Measurements from ENCODE around the gene PIR.

PIR gene

GRCh38 chrX:15504661-15505060 lies 11.5 kb upstream of the PIR start:
- Histone ChIP-seq H3K4me1 (ENCODE audit: control insufficient read depth, insufficient read depth, low read length) (no peaks in the 10 kb centered on the region), H3K27ac (ENCODE audit: extremely low read depth, low read depth, low read length) (no peak overlapping the region), H3K36me3 (ENCODE audit: control insufficient read depth in 2 of 2, insufficient read depth in 1 of 2, low read length in 2 of 2) (no peaks in the 10 kb centered on the region), H3K9me3 (ENCODE audit: control insufficient read depth, insufficient read depth, low read depth, low read length) (no peaks in the 10 kb centered on the region), H3K4me3 (ENCODE audit: low read depth, low read length) (no peak overlapping the region)
- TF ChIP-seq ZBTB44 (tag by site-specific recombination; IDR thresholded peaks at IDR 0.05) = no peak
- TF ChIP-seq, protein P1, sequence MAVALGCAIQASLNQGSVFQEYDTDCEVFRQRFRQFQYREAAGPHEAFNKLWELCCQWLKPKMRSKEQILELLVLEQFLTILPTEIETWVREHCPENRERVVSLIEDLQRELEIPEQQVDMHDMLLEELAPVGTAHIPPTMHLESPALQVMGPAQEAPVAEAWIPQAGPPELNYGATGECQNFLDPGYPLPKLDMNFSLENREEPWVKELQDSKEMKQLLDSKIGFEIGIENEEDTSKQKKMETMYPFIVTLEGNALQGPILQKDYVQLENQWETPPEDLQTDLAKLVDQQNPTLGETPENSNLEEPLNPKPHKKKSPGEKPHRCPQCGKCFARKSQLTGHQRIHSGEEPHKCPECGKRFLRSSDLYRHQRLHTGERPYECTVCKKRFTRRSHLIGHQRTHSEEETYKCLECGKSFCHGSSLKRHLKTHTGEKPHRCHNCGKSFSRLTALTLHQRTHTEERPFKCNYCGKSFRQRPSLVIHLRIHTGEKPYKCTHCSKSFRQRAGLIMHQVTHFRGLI (tag by site-specific recombination; IDR thresholded peaks at IDR 0.05) = no peak
- ChIA-PET CTCF (interaction anchor here (0.8 to 1.6 kb wide), 3 partner anchors 12 to 144 kb away, joined by 3 read pairs; no protein-coding TSS in a partner anchor), POLR2A (no interaction called here)

- H3K27ac ChIP-seq (ENCODE audit: extremely low read depth, low read depth, low read length) = no peak overlapping the region
- TF ChIP-seq ZBTB21 (tag by site-specific recombination; IDR thresholded peaks at IDR 0.05) = no peak
- TF ChIP-seq ZNF23 (tag by site-specific recombination; IDR thresholded peaks at IDR 0.05; ENCODE audit: borderline replicate concordance) = no peak
- TF ChIP-seq, protein P2, sequence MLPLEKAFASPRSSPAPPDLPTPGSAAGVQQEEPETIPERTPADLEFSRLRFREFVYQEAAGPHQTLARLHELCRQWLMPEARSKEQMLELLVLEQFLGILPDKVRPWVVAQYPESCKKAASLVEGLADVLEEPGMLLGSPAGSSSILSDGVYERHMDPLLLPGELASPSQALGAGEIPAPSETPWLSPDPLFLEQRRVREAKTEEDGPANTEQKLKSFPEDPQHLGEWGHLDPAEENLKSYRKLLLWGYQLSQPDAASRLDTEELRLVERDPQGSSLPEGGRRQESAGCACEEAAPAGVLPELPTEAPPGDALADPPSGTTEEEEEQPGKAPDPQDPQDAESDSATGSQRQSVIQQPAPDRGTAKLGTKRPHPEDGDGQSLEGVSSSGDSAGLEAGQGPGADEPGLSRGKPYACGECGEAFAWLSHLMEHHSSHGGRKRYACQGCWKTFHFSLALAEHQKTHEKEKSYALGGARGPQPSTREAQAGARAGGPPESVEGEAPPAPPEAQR (tag by site-specific recombination; IDR thresholded peaks at IDR 0.05) = no peak
- TF ChIP-seq ZIC2 (tag by site-specific recombination; IDR thresholded peaks at IDR 0.05) = no peak
- no peak for TF ChIP-seq ZNF280C (tag by site-specific recombination; IDR thresholded peaks at IDR 0.05)
- TF ChIP-seq SETDB1 (IDR thresholded peaks at IDR 0.05; ENCODE audit: insufficient read length, low read length) = no peak
- no peak for TF ChIP-seq ZNF571 (tag by site-specific recombination; IDR thresholded peaks at IDR 0.05)
- TF ChIP-seq, protein P3, sequence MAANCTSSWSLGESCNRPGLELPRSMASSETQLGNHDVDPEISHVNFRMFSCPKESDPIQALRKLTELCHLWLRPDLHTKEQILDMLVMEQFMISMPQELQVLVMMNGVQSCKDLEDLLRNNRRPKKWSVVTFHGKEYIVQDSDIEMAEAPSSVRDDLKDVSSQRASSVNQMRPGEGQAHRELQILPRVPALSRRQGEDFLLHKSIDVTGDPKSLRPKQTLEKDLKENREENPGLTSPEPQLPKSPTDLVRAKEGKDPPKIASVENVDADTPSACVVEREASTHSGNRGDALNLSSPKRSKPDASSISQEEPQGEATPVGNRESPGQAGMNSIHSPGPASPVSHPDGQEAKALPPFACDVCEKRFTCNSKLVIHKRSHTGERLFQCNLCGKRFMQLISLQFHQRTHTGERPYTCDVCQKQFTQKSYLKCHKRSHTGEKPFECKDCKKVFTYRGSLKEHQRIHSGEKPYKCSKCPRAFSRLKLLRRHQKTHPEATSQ (tag by site-specific recombination; IDR thresholded peaks at IDR 0.05) = no peak
- TF ChIP-seq PATZ1 (tag by site-specific recombination; IDR thresholded peaks at IDR 0.05) = no peak
- no peak for TF ChIP-seq ZNF10 (tag by site-specific recombination; IDR thresholded peaks at IDR 0.05)
- TF ChIP-seq BCL11B (tag by site-specific recombination; IDR thresholded peaks at IDR 0.05; ENCODE audit: low read depth) = no peak
- no peak for TF ChIP-seq ZNF121 (tag by site-specific recombination; IDR thresholded peaks at IDR 0.05)
- no peak for TF ChIP-seq ZNF426 (tag by site-specific recombination; IDR thresholded peaks at IDR 0.05)
- TF ChIP-seq ZNF175 (tag by site-specific recombination; IDR thresholded peaks at IDR 0.05) = no peak
- CTCF ChIA-PET = interaction anchor here (0.6 to 1.7 kb wide), 6 partner anchors 9 to 380 kb away, joined by 3 to 9 read pairs (median 4); partner anchors contain the start of gene PIR
Measured at GRCh38 chrX:15501506-15501905, 8.4 kb upstream of the PIR start.

More at GRCh38 chrX:15501506-15501905, 8.4 kb upstream of the PIR start:
- H3K4me3 ChIP-seq (ENCODE audit: low read depth, low read length) = no peak overlapping the region
- H3K9me3 ChIP-seq (ENCODE audit: control insufficient read depth, insufficient read depth, low read depth, low read length) = no peaks in the 10 kb centered on the region
- POLR2A ChIA-PET = no interaction called here
- H3K36me3 ChIP-seq (ENCODE audit: control insufficient read depth in 2 of 2, insufficient read depth in 1 of 2, low read length in 2 of 2) = no peaks in the 10 kb centered on the region
- H3K4me1 ChIP-seq (ENCODE audit: control insufficient read depth, insufficient read depth, low read length) = no peaks in the 10 kb centered on the region

Data from HEK293 (cell line).